OCI-LY1 (cell line): Measurements from ENCODE around the gene SHLD2.
"Not testable (repeated sequence)": the region's sequence is repeated elsewhere in the genome, so short reads cannot be mapped to it uniquely, and the experiment has no call there.

Experiments used
- H2AFZ ChIP-seq: fragments of 200-600 bp; sonication (generic), shearing (Covaris generic); 2 replicates; pipeline ENCODE4 v1.6.0; 2014; ENCODE audit warnings: antibody characterized with exemption, mild to moderate bottlenecking, low read length
- H3F3A ChIP-seq: fragments of 200-600 bp; sonication (generic), shearing (Covaris generic); 2 replicates; pipeline ENCODE4 v1.6.0; 2014; ENCODE audit warnings: mild to moderate bottlenecking, antibody characterized with exemption, low read length, moderate library complexity; ENCODE audit not compliant: insufficient read depth
- H3K27ac ChIP-seq: fragments of 200-600 bp; sonication (generic); 2 replicates; pipeline ENCODE4 v1.5.1; 2014; ENCODE audit warnings: low read length, mixed run types, mild to moderate bottlenecking, low read depth; ENCODE audit not compliant: poor library complexity, severe bottlenecking
- H3K27me3 ChIP-seq: fragments of 200-600 bp; sonication (generic); 2 replicates; pipeline ENCODE4 v1.6.0; 2014; ENCODE audit warnings: antibody characterized with exemption, mild to moderate bottlenecking, low read length, moderate library complexity; ENCODE audit not compliant: insufficient read depth
- H3K36me3 ChIP-seq: fragments of 200-600 bp; sonication (generic); 2 replicates; pipeline ENCODE4 v1.6.1; 2014; ENCODE audit warnings: mild to moderate bottlenecking, antibody characterized with exemption, low read length, moderate library complexity, mixed read lengths; ENCODE audit not compliant: insufficient read depth
- H3K4me1 ChIP-seq: fragments of 200-600 bp; sonication (generic); 2 replicates; pipeline ENCODE4 v1.5.1; 2014; ENCODE audit warnings: mild to moderate bottlenecking, low read length, moderate library complexity; ENCODE audit not compliant: insufficient read depth, severe bottlenecking
- H3K4me2 ChIP-seq: fragments of 200-600 bp; sonication (generic), shearing (Covaris generic); 2 replicates; pipeline ENCODE4 v1.6.1; 2014; ENCODE audit warnings: low read length
- H3K4me3 ChIP-seq: fragments of 200-600 bp; sonication (generic); 2 replicates; pipeline ENCODE4 v1.5.1; 2014; ENCODE audit warnings: low read length, low read depth, mild to moderate bottlenecking, mixed read lengths; ENCODE audit not compliant: poor library complexity, severe bottlenecking
- H3K79me2 ChIP-seq: fragments of 200-600 bp; shearing (Covaris generic); 2 replicates; pipeline ENCODE4 v1.6.1; 2016; ENCODE audit warnings: mixed run types, low read length, mixed read lengths; ENCODE audit not compliant: insufficient read depth
- H3K9ac ChIP-seq: fragments of 200-600 bp; sonication (generic), shearing (Covaris generic); 2 replicates; pipeline ENCODE4 v1.6.1; 2014; ENCODE audit warnings: mild to moderate bottlenecking, low read length, mixed read lengths
- H3K9me2 ChIP-seq: fragments of 200-600 bp; sonication (generic), shearing (Covaris generic); 2 replicates; pipeline ENCODE4 v1.6.1; 2014; ENCODE audit warnings: low read depth, mild to moderate bottlenecking, low read length, mixed read lengths
- H3K9me3 ChIP-seq: fragments of 200-600 bp; shearing (Covaris generic); 2 replicates; pipeline ENCODE4 v1.6.1; 2014; ENCODE audit warnings: low read length, mixed read lengths
- H4K20me1 ChIP-seq: fragments of 200-600 bp; sonication (generic), shearing (Covaris generic); 2 replicates; pipeline ENCODE4 v1.6.0; 2016; ENCODE audit warnings: mild to moderate bottlenecking, low read length; ENCODE audit not compliant: insufficient read depth

Gene SHLD2

GRCh38 chr10:87219370-87219769 is 124.4 kb downstream of the SHLD2 start:
- not testable (repeated sequence) for H3K36me3 ChIP-seq, H4K20me1 ChIP-seq, H3K9me2 ChIP-seq, H3K27me3 ChIP-seq, H3K9me3 ChIP-seq, H3K4me2 ChIP-seq, H3K9ac ChIP-seq, H3K27ac ChIP-seq, H3K4me3 ChIP-seq, H3K4me1 ChIP-seq, H3K79me2 ChIP-seq, H2AFZ ChIP-seq, H3F3A ChIP-seq

- H3K27ac ChIP-seq, H3K9ac ChIP-seq, H4K20me1 ChIP-seq, H3K9me2 ChIP-seq, H3K79me2 ChIP-seq, H3K27me3 ChIP-seq, H3K4me3 ChIP-seq, H3K36me3 ChIP-seq, H2AFZ ChIP-seq, H3K4me1 ChIP-seq, H3F3A ChIP-seq, H3K9me3 ChIP-seq, H3K4me2 ChIP-seq: not testable (repeated sequence)
Observed at GRCh38 chr10:87222789-87223188, 127.8 kb downstream of the SHLD2 start.

GRCh38 chr10:87225148-87225547 is 130.1 kb downstream of the SHLD2 start, which contains the start of gene NUTM2A:
TSS of gene NUTM2A (plus strand) at chr10:87225448. CDS start at chr10:87225831, 383 bp downstream.
- H3K4me3 ChIP-seq, H3K27ac ChIP-seq, H3K9ac ChIP-seq, H3K9me2 ChIP-seq, H4K20me1 ChIP-seq, H3K27me3 ChIP-seq, H3K36me3 ChIP-seq, H3K4me1 ChIP-seq, H3F3A ChIP-seq, H2AFZ ChIP-seq, H3K79me2 ChIP-seq, H3K4me2 ChIP-seq, H3K9me3 ChIP-seq: not testable (repeated sequence)

GRCh38 chr10:87228247-87228646 is 133.2 kb downstream of the SHLD2 start:
- not testable (repeated sequence) for H3K27ac ChIP-seq, H3K4me2 ChIP-seq, H3K9me3 ChIP-seq, H3K4me1 ChIP-seq, H4K20me1 ChIP-seq, H3K36me3 ChIP-seq, H3F3A ChIP-seq, H3K79me2 ChIP-seq, H2AFZ ChIP-seq, H3K9ac ChIP-seq, H3K4me3 ChIP-seq, H3K27me3 ChIP-seq, H3K9me2 ChIP-seq

GRCh38 chr10:87229211-87229610 is 134.2 kb downstream of the SHLD2 start:
- H3K27me3 ChIP-seq, H3K9me3 ChIP-seq: not testable (repeated sequence)

GRCh38 chr10:87234854-87235253 is 139.8 kb downstream of the SHLD2 start:
- H3K9me2 ChIP-seq, result not testable (repeated sequence)

More at GRCh38 chr10:87229211-87229610, 134.2 kb downstream of the SHLD2 start:
- H3K36me3 ChIP-seq, H4K20me1 ChIP-seq, H3K9me2 ChIP-seq, H3K27ac ChIP-seq, H3K4me3 ChIP-seq, H3K79me2 ChIP-seq, H3K4me2 ChIP-seq, H3K9ac ChIP-seq, H2AFZ ChIP-seq, H3F3A ChIP-seq, H3K4me1 ChIP-seq: not testable (repeated sequence)

GRCh38 chr10:87237244-87237643 is 142.2 kb downstream of the SHLD2 start:
- H3K4me2 ChIP-seq, H3K27ac ChIP-seq, H3K9me2 ChIP-seq, H3K36me3 ChIP-seq, H3F3A ChIP-seq, H4K20me1 ChIP-seq, H3K27me3 ChIP-seq, H3K9ac ChIP-seq, H3K79me2 ChIP-seq, H3K4me3 ChIP-seq, H2AFZ ChIP-seq, H3K4me1 ChIP-seq, H3K9me3 ChIP-seq: not testable (repeated sequence)

More at GRCh38 chr10:87234854-87235253, 139.8 kb downstream of the SHLD2 start:
- not testable (repeated sequence) for H3K4me2 ChIP-seq, H3K9me3 ChIP-seq, H3K9ac ChIP-seq, H3K4me1 ChIP-seq, H3K27ac ChIP-seq, H3K79me2 ChIP-seq, H2AFZ ChIP-seq, H3K36me3 ChIP-seq, H3K4me3 ChIP-seq, H3F3A ChIP-seq, H4K20me1 ChIP-seq, H3K27me3 ChIP-seq

- not testable (repeated sequence) for H3K27me3 ChIP-seq, H3F3A ChIP-seq, H4K20me1 ChIP-seq, H2AFZ ChIP-seq, H3K9me2 ChIP-seq, H3K27ac ChIP-seq, H3K4me1 ChIP-seq, H3K9me3 ChIP-seq, H3K79me2 ChIP-seq, H3K4me2 ChIP-seq, H3K36me3 ChIP-seq, H3K4me3 ChIP-seq, H3K9ac ChIP-seq
Observed at GRCh38 chr10:87239346-87239808, 144.4 kb downstream of the SHLD2 start.
